Upper lobe of left lung (tissue), 4 donors: ENCODE data around the gene PDXK.

Source experiments
- EP300 ChIP-seq, 4 donors: sonication (generic); formaldehyde crosslinking; IDR thresholded peaks; one replicate each; pipeline ENCODE4 v1.5.1; 2017; ENCODE audit warnings: antibody characterized with exemption in 4 of 4, control low read depth in 2 of 4
- POLR2AphosphoS5 ChIP-seq, 2 donors: sonication (generic); formaldehyde crosslinking; IDR thresholded peaks; one replicate each; pipeline ENCODE4 v1.5.1; 2017; ENCODE audit warnings: antibody characterized with exemption in 2 of 2
- TF ChIP-seq, protein P1 (sequence below), 6 experiments: fragments of 450-650 bp in 4 of 6; fragments of 200-600 bp in 2 of 6; sonication (generic) in 2 of 6; IDR thresholded peaks; one replicate each; pipeline ENCODE4 v1.5.1; 2016 to 2019; ENCODE audit warnings: antibody characterized with exemption in 6 of 6

DNA sequence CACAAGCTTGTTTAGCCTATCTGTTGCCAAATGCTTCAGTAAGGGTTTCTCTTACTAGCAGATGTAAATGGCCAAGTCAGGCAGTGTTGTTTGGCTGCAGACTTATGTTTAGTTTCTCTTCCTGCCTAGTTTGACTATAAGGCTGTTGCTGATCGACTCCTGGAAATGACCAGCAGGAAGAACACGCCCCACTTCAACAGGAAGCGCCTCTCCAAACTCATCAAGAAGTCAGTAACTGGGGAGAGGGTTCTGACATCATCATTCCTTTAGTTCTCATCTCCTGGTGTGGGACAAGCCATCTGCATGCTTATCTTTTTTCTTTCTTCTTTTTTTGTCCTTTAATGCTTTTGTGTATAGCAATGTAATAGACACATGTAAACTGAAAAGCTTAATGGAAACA, 34.5 kb upstream of the PDXK start:
- TF ChIP-seq, protein P1, sequence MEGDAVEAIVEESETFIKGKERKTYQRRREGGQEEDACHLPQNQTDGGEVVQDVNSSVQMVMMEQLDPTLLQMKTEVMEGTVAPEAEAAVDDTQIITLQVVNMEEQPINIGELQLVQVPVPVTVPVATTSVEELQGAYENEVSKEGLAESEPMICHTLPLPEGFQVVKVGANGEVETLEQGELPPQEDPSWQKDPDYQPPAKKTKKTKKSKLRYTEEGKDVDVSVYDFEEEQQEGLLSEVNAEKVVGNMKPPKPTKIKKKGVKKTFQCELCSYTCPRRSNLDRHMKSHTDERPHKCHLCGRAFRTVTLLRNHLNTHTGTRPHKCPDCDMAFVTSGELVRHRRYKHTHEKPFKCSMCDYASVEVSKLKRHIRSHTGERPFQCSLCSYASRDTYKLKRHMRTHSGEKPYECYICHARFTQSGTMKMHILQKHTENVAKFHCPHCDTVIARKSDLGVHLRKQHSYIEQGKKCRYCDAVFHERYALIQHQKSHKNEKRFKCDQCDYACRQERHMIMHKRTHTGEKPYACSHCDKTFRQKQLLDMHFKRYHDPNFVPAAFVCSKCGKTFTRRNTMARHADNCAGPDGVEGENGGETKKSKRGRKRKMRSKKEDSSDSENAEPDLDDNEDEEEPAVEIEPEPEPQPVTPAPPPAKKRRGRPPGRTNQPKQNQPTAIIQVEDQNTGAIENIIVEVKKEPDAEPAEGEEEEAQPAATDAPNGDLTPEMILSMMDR (IDR thresholded peaks at IDR 0.05): no peak
- peak in 2 of 4 donors; percentile 24 to 47 for TF ChIP-seq EP300 (IDR thresholded peaks at IDR 0.05)
- TF ChIP-seq POLR2AphosphoS5 (IDR thresholded peaks at IDR 0.05): peak; percentile 17 to 36
